ENCODE measurements around the gene CHKA.

The CHKA gene

DNA sequence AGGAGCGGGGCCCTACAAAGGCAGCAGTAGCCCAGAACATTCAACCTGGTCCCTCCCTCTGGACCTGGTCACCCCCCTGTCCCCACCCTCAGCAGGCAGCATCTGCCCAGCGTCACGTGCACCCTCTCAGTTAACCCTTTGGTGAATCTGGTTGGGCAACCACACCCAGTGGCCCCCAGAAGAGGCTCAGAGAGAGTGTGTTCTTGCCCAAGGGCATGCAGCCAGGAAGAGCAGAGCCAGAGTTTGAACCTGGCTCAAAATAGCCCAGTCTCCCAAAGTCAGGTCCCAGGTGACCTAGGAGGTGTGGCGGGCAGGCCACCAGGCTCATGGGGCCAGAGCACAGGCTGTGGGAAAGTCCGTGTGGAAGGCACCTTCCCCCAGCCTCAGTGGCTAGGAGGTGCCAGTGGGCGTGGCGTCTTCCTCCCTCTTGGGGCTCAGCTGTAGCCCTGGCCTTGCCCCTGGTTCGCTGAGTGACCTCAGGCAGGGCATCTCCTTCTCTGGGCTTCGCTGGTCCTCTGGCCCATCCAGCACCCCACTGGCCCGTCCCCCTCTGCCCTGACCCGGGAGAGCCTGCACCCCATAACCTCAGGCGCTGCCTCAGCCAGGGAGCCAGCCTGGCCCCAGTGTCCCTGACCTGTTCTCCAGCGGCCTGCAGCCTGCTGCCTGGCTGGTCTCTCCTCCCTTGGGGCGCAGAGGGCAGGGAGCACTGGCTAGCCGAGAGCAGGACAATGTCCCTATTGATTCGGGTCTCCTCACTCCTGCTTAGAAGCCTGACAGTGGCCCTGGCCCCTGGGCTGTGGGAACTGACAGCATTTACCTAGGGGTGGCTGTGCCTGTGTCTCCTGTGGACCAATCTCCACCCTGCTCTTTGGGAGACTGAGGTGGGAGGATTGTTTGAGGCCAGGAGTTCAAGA, 104.0 kb downstream of the CHKA start:
- no peak for DNase-seq (ENCODE audit: extremely low read depth in 1 of 2, low read depth in 1 of 2)

DNA sequence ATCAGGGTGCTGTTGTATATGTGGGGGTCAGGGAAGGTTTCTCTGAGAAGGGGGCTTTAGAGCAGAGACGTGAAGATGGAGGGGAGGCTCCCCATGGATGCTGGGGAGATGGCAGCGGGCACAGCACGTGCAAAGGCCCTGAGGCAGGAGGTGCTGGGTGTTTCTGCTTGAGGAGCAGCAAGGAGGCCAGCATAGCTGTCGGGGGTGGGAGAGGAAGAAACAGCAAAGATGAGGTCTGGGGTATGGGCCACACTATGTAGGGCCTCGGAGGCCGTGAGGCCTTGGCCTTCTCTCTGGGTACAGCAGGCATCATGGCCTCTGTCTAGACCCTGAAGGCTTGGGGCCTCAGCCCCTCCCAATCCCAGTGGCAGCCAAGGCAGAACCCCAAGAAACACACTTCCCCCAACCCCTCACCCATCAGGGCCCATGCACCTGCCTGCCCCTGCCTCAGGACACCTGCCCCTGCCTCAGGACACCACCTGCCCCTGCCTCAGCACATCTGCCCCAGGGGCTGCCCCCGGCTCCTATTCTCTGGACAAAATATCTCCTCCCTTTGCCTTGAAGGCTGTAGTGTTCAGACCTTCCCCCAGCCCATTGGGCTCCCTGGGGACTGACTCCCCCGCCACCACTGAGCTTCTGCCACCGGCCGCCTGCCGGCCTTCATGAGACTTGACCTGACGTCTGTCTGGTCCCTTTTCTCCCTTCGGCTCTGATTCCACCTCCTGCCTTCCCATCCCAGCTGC, 104.9 kb downstream of the CHKA start:
- DNase-seq (ENCODE audit: extremely low read depth in 1 of 2, low read depth in 1 of 2): no peak

DNA sequence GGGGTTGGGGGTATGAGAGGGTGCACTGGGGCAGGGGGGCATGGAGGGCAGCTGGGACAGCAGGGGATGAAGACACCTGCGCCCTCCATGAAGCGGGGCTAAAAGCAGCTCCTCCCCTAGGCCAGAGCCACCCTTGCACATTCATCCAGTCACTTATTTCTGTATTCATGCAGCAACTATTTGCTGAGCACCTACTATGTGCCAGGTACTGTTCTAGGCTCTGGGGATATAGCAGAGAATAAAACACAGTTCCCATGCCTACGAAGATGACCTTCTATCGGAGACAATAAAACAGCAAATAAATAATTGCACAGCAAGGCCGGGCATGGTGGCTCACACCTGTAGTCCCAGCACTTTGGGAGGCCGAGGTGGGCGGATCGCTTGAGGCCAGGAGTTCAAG, 105.7 kb downstream of the CHKA start:
- no peak for DNase-seq (ENCODE audit: extremely low read depth in 1 of 2, low read depth in 1 of 2)

DNA sequence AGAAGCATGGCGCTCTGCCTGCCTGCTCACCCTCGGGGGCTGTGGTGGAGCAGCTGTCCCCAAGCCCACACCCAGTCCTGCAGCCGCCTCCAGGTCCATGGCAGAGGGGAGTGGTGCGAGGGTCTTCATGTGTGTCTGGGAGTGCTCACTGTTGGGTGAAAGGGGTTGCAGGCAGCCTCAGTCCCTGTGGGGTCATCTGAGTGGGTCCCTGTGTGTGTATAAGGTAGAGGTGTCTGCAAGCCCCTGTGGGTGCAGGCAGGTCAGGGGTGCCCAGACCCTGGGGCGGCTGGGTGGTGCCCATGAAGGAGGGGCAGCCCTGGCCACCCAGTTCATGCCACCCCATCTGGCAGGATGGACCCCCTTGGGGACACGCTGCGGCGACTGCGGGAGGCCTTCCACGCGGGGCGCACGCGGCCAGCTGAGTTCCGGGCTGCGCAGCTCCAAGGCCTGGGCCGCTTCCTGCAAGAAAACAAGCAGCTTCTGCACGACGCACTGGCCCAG, 106.2 kb downstream of the CHKA start:
- no peak for DNase-seq (ENCODE audit: extremely low read depth in 1 of 2, low read depth in 1 of 2)

DNA sequence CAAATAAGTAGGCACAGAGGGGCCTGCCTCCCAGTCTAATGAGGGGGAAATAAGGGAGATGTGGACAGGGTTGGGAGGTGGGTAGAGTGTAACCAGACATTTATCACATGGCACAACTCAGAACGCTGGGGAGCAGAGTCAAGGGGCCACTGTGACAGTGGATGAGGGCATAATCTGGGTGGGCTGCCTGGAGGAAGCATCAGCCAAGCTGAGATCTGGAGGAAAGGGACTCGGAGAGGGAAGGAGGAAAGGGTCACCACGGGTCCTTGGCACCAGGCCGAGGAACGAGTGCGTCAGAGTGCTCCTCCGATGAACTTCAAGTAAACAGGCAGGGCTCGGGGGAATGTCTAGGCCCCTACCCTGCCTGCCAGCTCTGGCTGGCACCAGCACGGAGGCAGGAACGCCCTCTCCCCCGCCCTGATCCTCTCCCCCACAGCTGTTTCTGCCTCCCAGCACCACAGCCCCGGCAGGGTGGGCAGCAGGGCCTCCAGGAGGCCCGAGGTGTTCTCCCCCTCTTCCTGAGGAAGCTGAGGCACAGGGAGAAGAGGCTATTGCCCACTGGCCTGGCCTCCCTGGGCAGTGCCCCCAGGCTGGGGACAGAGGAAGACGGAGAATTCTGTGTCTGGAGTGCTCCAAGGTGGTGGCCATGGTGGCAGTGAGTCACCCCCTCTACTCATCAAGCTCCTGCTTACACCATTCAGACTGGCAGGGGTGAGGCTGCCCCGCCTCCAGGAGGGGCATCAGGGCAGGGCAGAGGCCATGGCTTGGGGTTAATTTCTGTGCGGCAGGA, 106.8 kb downstream of the CHKA start:
- DNase-seq (ENCODE audit: extremely low read depth in 1 of 2, low read depth in 1 of 2): no peak

DNA sequence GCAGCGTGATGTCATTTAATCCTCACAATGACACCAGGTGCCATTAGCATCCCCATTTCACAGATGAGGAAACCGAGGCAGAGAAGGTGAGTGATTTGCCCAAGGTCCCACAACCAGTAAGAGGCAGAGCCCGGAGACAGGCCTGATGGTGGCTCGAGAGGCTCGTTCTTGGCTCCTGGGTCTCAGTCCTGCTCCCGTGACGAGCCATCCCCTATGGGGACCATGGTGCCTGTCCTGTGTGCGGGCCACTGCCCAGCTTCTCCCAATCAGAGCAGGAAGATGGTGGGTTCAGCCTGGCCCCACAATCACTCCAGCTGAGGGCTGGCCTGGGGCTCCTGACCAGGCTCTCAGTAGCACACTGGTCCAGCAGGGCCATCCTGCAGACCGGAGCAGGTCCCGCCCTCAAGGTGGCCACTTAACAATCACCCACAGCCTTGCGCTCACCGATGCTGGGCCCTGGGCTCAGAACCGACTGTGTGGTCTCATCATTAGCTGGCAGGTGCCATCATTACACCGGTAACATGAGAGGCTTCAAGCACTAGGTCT, 107.5 kb downstream of the CHKA start:
- no peak for DNase-seq (ENCODE audit: extremely low read depth in 1 of 2, low read depth in 1 of 2)

DNA sequence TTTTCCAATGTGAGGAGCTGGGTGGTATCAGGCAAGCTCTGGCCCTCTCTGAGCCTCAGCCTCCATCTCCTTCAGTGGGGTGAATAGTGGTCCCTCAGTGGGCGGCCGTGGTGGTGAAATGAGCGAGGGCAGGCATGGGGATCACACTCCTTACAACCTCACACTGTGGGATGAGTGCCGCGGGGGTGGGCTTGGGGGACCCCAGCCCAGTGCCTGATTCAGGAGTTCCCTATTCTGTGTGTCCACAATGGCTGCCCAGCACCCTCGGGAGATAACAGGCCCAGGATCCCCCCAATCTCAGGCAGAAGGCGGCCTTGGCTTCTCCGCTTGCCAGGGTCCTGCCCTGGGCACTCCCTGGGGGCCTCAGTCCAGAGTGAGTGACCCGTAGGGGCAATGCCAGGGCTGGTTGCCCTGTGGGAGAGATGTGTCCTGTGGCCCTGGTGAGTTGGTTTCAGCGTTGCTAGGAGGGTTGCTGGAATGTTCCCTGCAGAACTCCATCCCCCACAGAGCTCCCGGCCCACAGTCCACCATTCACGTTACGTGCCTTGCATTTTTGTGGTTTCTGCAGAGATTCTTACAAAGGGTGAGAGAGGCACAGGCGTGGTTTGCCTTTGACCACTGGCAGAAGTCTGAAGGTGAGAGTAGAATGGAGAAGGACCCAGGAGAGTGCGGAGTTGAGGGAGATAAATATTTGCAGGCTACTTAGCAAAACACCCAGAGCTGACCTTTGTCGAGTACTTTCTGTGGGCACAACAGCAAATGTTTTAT, 108.2 kb downstream of the CHKA start:
- no peak for DNase-seq (ENCODE audit: extremely low read depth in 1 of 2, low read depth in 1 of 2)

DNA sequence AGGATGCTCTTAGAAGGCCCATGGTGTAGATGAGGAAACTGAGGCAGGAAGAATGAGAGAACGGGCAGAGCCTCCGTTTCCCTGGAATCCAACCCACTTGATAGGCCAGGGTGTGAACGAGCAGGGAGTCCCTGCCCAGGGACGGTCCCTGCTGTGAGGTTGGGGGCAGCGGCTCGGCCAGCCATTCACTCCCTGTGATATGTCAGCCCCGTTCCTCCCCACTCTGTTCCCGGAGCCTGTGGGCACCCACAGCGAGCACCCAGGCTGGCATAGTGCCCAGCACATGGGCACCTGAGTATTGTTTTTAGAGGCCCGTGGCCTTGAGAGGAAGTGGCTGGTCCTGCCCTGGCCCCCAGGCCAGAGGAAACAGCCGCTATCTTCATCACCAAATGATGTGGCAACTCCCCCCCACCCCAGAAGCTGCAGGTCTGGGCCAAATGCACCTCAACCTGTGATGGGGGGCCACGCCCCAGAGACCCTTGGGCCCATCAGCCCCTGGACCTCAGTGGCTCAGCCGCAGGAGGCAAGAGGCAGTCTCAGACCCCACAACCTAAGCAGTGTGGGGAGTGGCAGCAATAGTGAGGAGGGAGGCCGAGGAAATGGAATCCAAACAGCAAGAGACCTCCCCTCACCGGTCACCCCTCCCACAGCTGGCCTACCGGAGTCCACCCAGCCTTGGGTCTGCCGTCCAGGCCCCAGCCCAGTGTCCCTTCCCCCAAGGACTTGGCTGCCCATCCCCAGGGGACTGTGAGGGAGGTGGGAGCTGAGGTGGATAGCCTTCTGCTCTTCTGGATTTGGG, 108.9 kb downstream of the CHKA start:
- DNase-seq (ENCODE audit: extremely low read depth in 1 of 2, low read depth in 1 of 2): no peak

DNA sequence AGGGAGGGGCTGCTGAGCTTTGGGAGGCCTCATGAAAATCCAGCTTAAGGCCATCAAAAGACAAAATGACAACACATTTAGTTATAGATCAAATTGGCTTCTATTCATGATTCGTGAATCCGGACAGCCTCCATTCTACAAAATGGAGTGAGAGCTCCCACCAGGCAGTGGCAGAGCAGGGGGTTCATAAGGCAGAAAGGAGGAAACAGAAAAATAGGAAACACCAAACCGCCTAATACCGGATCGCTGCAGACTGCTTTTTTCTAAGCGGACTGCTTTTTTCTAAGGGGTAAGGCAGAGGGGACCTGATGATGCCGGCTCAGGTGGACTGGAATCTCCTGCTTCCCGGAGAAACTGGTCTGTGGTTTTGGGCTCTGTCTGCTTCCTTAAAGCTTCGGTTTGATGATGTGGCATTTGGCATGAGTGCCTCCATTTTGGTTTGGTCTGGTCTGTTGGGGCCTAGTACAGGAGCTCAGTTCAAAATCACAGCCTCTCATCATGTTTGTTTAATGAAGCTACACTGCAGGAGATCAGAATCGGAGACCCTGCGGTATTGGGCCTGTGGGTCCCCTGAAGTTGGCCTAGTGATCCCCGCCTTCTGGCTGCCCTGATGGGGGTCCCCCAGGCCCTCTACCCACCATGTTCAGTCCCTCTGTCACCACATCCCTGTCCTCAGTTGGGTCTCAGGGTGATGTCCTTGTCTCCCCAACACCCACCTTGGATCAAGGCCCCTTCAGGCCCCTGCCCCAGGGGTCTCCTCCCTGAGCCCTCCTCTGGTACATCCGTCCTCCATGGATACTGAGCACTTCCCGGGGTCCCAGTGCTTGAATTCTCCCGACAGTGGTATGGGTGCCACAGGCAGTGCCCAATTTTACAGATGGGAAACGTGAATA, 109.9 kb downstream of the CHKA start:
- no peak for DNase-seq (ENCODE audit: extremely low read depth in 1 of 2, low read depth in 1 of 2)

DNA sequence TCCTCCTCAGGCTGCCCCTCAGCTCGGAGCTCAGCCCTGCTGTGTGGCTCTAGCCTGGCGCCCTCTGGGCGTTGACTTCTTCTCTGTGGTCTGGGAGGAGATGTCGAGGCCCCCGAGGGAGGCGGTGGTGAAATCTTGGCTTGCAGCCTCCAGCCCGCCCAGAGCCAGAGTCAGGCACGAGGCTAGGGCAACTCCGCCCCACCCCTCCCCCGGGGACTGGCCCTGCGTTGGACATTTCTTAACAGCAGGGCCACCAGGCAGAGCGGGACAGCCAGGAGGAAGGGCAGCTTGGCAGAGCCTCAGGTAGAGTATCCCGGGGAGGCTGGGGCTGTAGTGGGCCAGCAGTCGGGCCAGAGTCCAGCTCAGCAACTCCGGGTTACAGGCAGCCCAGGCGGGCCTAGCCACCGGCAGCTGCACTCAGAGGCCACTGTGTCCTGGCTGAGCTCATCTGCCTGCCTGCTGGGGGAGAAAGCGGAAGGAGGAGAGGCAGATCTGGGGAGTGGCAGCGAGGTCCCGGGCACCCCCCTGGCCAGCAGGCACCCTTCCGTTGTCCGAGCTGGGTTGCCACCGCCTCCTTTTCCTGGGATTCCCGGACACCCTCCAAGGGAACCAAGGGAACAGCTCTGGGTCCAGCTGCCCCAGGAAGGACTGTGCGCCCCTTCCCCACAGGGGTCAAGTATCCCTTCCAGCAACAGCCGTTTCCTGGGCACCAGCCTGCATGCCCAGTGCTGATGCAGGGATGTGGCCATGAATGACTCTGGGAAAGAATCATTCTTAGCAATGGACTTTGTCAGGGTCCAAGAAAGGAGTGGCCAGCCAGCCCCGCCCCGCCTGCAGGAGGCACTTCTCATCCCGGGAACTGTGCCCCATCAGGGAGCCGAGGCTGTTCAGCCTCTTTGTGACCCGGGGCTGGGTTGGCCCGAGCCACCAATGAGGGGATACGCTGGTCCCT, 110.8 kb downstream of the CHKA start, which contains the start of gene ALDH3B1:
TSS of gene ALDH3B1 (plus strand) at position 238 of the 952 bp plus-strand sequence. CDS start 4,971 bp downstream, outside the sequence.
- no peak for DNase-seq (ENCODE audit: extremely low read depth in 1 of 2, low read depth in 1 of 2)

DNA sequence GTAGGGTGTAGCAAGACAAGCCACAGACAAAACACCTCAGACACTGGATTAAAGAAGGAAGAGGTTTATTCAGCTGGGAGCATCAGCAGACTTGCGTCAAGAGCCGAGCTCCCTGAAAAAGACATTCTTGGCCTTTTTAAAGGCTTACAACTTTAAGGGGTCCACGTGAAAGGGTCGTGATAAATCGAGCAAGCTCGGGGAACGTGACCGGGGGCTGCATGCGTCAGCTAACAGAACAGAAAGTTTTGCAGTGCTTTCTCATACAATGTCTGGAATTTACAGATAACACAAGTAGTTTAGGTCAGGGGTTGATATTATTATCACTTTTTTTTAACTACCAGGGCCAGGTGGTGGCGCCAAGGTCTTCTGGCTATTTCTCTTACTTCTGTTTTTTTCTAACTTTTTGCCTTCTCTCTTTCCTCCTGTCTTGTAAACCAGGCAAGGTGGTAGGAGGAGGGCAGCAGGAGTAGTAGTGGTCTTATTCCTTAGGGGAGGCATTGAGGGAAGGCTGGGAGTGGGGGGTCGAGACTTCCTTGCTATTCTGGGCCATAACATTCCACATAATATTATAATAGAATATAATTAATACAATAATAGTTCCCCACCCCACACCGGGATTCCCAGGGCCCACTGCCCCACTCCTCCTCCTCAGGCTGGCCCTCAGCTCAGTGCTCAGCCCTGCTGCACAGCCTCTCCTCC, 111.6 kb downstream of the CHKA start:
- DNase-seq (ENCODE audit: extremely low read depth in 1 of 2, low read depth in 1 of 2): no peak

DNA sequence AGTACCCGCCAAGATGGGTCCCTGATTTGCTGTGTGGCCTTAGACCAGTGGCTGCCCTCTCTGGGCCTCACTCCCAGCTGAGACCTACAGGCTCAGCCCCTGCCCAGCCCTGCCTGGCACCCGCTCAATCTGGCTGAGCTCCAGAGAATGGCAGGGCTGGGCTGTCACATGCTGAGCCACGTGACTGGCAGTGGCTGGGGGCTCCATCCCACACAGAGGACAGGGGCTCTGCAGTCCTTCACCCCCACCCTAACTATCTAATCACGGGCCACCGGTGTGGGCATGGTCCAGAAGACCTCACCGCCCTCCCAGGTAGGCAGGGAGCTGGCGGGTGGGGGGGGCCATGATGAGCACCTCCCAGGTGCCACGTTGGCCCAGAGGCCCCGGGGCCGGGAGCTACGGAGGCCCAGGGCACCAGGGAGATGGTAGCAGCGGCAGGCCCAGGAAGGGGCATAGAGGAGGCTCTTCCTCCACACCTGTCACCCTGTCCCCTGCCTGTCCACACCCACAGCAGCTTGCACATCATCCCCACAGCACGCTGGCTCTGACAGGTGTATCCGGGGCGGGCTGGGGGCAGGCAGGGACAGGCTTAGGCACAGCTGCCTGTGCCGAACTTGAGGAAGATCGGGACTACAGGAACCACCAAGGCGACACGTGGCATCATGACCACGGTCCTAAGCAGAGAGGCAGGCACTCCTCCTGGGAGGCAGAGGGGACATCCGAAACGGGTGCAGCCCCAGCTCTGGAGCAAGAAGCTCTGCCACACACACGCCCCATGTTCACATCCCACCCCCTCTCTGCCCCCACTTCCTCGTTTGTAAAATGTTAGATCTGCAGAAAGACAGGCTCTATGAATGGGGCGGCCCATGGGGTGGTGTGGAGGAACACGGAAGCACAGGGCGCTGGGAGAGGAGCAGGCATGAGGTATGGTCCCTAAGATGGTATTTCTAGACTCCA, 112.5 kb downstream of the CHKA start:
- DNase-seq (ENCODE audit: extremely low read depth in 1 of 2, low read depth in 1 of 2): no peak

DNA sequence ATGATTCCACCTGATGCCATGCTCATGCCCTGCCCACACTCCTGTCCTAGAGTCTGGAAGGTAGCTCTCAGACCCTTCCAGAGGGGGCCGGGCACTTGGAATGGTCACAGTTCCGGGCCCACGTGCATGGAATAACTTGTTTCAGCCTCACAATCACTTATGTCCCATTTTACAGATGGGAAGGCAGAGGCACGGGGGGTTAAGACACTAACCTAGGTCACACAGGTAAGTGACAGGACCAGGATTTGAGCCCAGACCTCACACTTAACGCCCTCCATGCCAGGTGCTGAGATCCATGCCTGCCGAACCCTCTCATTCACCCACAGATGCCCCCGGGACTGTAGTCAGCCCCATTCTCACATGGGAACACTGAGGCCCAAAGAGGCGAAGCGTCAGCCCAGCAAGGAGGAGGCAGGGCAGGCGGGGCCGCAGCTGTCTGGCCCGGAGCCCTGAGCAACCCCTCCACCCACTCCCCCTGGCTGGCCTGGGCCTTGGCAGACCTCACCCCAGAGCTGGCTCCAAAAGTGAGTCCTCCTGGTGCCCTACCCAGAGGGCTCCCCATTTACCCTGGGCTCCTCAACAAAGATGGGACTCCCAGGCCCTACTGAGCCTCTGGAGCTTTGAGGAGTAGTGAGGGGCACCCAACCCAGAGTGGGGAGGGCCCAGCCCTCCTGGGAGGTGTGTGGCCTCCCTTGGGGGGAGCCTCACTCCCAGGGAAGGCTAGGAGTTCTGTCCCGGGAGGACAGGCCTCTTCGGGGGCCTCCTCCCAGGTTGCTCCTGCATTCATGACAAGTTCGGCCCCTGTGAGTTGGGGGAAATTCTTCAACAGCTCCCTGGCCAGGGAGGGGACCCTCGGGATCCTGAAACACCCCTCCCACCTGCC, 113.4 kb downstream of the CHKA start:
- no peak for DNase-seq (ENCODE audit: extremely low read depth in 1 of 2, low read depth in 1 of 2)

DNA sequence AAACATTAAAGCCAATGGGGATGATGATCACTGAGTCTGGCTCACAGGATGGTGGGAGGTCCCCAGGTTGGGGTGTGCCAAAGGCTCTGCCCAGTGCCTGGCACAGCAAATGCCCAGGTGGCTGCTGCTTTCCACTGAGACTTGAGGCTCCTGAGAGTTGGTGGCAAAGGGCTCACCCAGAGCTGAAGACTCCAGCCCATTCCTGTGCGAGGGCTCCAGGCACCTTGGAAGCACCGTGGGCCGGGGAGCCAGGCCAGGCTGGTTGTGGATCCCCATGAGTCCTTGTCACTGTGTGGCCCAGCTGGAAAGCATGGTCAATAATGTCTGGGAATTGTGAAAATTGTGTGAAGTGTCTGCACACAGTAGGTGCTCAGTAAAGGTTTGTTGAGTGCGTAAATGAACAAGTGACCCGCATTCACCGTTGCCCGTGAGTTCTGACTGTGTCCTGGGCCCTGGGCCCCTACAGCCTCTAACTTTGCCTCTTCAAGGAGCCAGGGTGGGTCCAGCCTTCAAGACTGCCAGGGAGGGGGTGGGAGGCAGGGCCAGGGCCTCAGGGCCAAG, 114.5 kb downstream of the CHKA start:
- no peak for DNase-seq (ENCODE audit: extremely low read depth in 1 of 2, low read depth in 1 of 2)

Measured in stimulated activated CD8-positive, alpha-beta memory T cell treated with anti-CD3 and anti-CD28 coated beads, Interleukin-7, amount 100 ng/mL, for 48 hours (primary cell).